HG03432 (cell line): ENCODE results near the gene SHISA3.

Experiments used
- ATAC-seq: cut with Tn5 transposase; IDR thresholded peaks from one replicate; pipeline ENCODE4 v1.9.1; 2021; ENCODE audit warnings: mild to moderate bottlenecking, moderate library complexity; ENCODE audit not compliant: unreplicated experiment

The SHISA3 gene

GRCh38 chr4:42442601-42443000 is 45.3 kb downstream of the SHISA3 start:
- ATAC-seq = no peak

GRCh38 chr4:42445038-42445437 is 47.8 kb downstream of the SHISA3 start:
- ATAC-seq = no peak

GRCh38 chr4:42446823-42447222 is 49.5 kb downstream of the SHISA3 start:
- ATAC-seq = no peak
